WERI-Rb-1 (cell line): ENCODE measurements around the gene CCDC102B.

Experiments used
- DNase-seq: peaks from one replicate; pipeline ENCODE4 v3.0.0-alpha.2; 2020
- H3K27ac ChIP-seq: fragments of 250-450 bp; sonication (Bioruptor Pico); 2 replicates; pipeline ENCODE4 v1.5.1; 2020; ENCODE audit warnings: mild to moderate bottlenecking, moderate library complexity
- H3K27me3 ChIP-seq: fragments of 250-450 bp; sonication (Bioruptor Pico); 2 replicates; pipeline ENCODE4 v1.5.1; 2021; ENCODE audit warnings: mild to moderate bottlenecking, low read depth, moderate library complexity; ENCODE audit not compliant: insufficient read depth, severe bottlenecking
- H3K36me3 ChIP-seq: fragments of 250-450 bp; sonication (Bioruptor Pico); 2 replicates; pipeline ENCODE4 v1.5.1; 2020; ENCODE audit warnings: mild to moderate bottlenecking, moderate library complexity
- H3K4me3 ChIP-seq: 2 replicates; pipeline ENCODE4 v1.5.1; 2011; ENCODE audit warnings: low read depth, mild to moderate bottlenecking, control low read depth, low read length
- H3K9me3 ChIP-seq: fragments of 250-450 bp; sonication (Bioruptor Pico); 2 replicates; pipeline ENCODE4 v1.5.1; 2021; ENCODE audit warnings: mild to moderate bottlenecking, moderate library complexity; ENCODE audit not compliant: severe bottlenecking
- TF ChIP-seq, protein P1 (sequence below): IDR thresholded peaks from 2 replicates; pipeline ENCODE4 v1.5.1; 2011; ENCODE audit warnings: low read depth, mild to moderate bottlenecking, control low read depth, inconsistent platforms, low read length

The CCDC102B gene

DNA sequence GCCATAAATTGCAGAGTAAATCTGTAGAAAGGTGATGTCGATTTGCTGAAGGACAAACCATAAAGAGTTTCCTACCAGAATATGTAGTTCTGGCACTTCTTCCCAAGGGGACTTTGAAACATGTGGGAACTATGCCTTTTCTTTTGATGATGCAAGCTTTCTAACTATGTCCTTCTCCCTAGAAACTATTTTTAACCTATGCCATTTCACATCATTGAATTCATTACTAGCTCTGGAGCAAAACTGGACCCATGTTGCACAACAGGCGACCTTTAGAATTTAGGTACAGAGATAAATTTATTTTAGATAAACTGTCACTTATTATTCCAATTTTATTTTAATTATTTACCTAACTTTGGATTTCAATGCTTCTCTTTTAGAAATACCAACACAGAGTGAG lies 186.5 kb downstream of the CCDC102B start:
- no peak overlapping the region for H3K27ac ChIP-seq
- DNase-seq: no peak

DNA sequence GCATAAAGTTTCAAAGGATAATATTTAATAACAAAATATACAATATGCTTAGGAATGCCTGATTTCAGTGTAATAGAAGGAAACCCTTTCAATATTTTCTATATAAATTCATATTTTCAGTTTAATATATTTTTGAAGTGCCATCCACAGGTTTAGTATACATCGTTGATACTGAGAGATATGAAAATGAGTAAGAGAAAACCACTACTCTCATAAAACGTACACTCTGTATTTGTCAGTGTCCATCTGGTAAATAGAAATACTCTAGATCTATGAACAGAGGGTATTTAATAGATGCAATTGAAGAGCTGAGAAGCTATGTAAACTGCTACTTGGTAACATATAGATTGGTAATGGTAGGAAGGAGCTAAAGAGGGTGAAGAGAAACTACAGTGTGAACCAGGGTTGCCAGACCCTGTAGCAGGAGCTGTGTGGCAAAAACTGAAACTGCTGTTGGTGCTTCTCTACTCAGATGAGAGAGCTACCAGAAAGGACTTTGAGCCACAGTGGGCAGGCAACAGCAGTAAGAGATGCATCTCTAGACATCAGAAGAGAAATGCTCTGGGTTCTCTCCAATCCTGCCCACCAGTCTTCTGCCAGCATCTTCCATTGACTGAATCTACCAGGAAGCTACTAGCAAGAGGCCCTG lies 187.4 kb downstream of the CCDC102B start:
- no peak overlapping the region for H3K4me3 ChIP-seq
- TF ChIP-seq, protein P1, sequence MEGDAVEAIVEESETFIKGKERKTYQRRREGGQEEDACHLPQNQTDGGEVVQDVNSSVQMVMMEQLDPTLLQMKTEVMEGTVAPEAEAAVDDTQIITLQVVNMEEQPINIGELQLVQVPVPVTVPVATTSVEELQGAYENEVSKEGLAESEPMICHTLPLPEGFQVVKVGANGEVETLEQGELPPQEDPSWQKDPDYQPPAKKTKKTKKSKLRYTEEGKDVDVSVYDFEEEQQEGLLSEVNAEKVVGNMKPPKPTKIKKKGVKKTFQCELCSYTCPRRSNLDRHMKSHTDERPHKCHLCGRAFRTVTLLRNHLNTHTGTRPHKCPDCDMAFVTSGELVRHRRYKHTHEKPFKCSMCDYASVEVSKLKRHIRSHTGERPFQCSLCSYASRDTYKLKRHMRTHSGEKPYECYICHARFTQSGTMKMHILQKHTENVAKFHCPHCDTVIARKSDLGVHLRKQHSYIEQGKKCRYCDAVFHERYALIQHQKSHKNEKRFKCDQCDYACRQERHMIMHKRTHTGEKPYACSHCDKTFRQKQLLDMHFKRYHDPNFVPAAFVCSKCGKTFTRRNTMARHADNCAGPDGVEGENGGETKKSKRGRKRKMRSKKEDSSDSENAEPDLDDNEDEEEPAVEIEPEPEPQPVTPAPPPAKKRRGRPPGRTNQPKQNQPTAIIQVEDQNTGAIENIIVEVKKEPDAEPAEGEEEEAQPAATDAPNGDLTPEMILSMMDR: no peak
- no peak for DNase-seq
- H3K9me3 ChIP-seq: no peaks in the 10 kb centered on the region
- no peaks in the 10 kb centered on the region for H3K36me3 ChIP-seq
- no peaks in the 10 kb centered on the region for H3K27me3 ChIP-seq
- no peak overlapping the region for H3K27ac ChIP-seq

More for the DNA sequence above, 186.5 kb downstream of the CCDC102B start:
- no peaks in the 10 kb centered on the region for H3K27me3 ChIP-seq
- TF ChIP-seq, protein P1: no peak
- H3K4me3 ChIP-seq: no peak overlapping the region
- no peaks in the 10 kb centered on the region for H3K9me3 ChIP-seq
- no peaks in the 10 kb centered on the region for H3K36me3 ChIP-seq

GRCh38 chr18:68991286-68991685 lies 193.4 kb downstream of the CCDC102B start:
- no peak overlapping the region for H3K27ac ChIP-seq
- H3K9me3 ChIP-seq: no peaks in the 10 kb centered on the region
- H3K36me3 ChIP-seq: no peaks in the 10 kb centered on the region
- H3K4me3 ChIP-seq: no peak overlapping the region
- no peaks in the 10 kb centered on the region for H3K27me3 ChIP-seq
- no peak for DNase-seq
- TF ChIP-seq, protein P1: no peak

GRCh38 chr18:68992719-68993482 lies 195.0 kb downstream of the CCDC102B start:
- no peaks in the 10 kb centered on the region for H3K27me3 ChIP-seq
- TF ChIP-seq, protein P1: no peak
- no peaks in the 10 kb centered on the region for H3K9me3 ChIP-seq
- no peak for DNase-seq
- H3K4me3 ChIP-seq: no peak overlapping the region
- H3K27ac ChIP-seq: no peak overlapping the region
- H3K36me3 ChIP-seq: no peaks in the 10 kb centered on the region

- TF ChIP-seq, protein P1: no peak
- DNase-seq: no peak
- H3K9me3 ChIP-seq: no peaks in the 10 kb centered on the region
- H3K36me3 ChIP-seq: no peaks in the 10 kb centered on the region
- H3K27ac ChIP-seq: no peak overlapping the region
- H3K27me3 ChIP-seq: no peaks in the 10 kb centered on the region
- H3K4me3 ChIP-seq: no peak overlapping the region
Measured at GRCh38 chr18:68995675-68996074, 197.8 kb downstream of the CCDC102B start.
